ENCODE data around the gene FNBP1L.

Gene FNBP1L

GRCh38 chr1:93499533-93499932, 51.6 kb downstream of the FNBP1L start:
- H3K36me3 ChIP-seq (ENCODE audit: control insufficient read depth in 2 of 2, insufficient read depth in 1 of 2, low read length in 2 of 2), result no peaks in the 10 kb centered on the region
- H3K4me1 ChIP-seq (ENCODE audit: control insufficient read depth, insufficient read depth, low read length), result peaks cover 2% of the 10 kb centered on the region; the same call in 1 of the 2 replicates
- no peak for TF ChIP-seq GLIS2 (tag by site-specific recombination; IDR thresholded peaks at IDR 0.05)
- TF ChIP-seq ATF2 (tag by site-specific recombination; IDR thresholded peaks at IDR 0.05; ENCODE audit: low read depth), result no peak
- TF ChIP-seq ELK4 (IDR thresholded peaks at IDR 0.05; ENCODE audit: borderline replicate concordance, low read depth, low read length), result no peak
- no peak overlapping the region for H3K27ac ChIP-seq (ENCODE audit: extremely low read depth, low read depth, low read length)
- no peak overlapping the region for H3K4me3 ChIP-seq (ENCODE audit: low read depth, low read length)
- H3K9me3 ChIP-seq (ENCODE audit: control insufficient read depth, insufficient read depth, low read depth, low read length), result no peaks in the 10 kb centered on the region
- ChIA-PET CTCF (interaction anchor here (1.2 kb wide), 1 partner anchor 195 kb away, joined by 3 read pairs; no protein-coding TSS in a partner anchor), POLR2A (no interaction called here)

- peaks cover 2% of the 10 kb centered on the region; the same call in 1 of the 2 replicates for H3K4me1 ChIP-seq (ENCODE audit: control insufficient read depth, insufficient read depth, low read length)
- no peaks in the 10 kb centered on the region for H3K36me3 ChIP-seq (ENCODE audit: control insufficient read depth in 2 of 2, insufficient read depth in 1 of 2, low read length in 2 of 2)
- CTCF ChIA-PET, result interaction anchor here (1.2 kb wide), 1 partner anchor 196 kb away, joined by 3 read pairs; no protein-coding TSS in a partner anchor
- H3K9me3 ChIP-seq (ENCODE audit: control insufficient read depth, insufficient read depth, low read depth, low read length), result no peaks in the 10 kb centered on the region
- H3K4me3 ChIP-seq (ENCODE audit: low read depth, low read length), result no peak overlapping the region
- H3K27ac ChIP-seq (ENCODE audit: extremely low read depth, low read depth, low read length), result no peak overlapping the region
- POLR2A ChIA-PET, result no interaction called here
- TF ChIP-seq ZNF157 (tag by site-specific recombination; IDR thresholded peaks at IDR 0.05) (no peak), ZXDB (tag by site-specific recombination; IDR thresholded peaks at IDR 0.05) (no peak), BCL11A (tag by site-specific recombination; IDR thresholded peaks at IDR 0.05; ENCODE audit: low read depth) (no peak), ZNF677 (tag by site-specific recombination; IDR thresholded peaks at IDR 0.05) (no peak), ZNF248 (tag by site-specific recombination; IDR thresholded peaks at IDR 0.05) (no peak), ZNF514 (tag by site-specific recombination; IDR thresholded peaks at IDR 0.05) (no peak), KLF1 (tag by site-specific recombination; IDR thresholded peaks at IDR 0.05) (no peak), ZBTB7A (tag by site-specific recombination; IDR thresholded peaks at IDR 0.05; ENCODE audit: low read depth) (no peak), ZNF692 (tag by site-specific recombination; IDR thresholded peaks at IDR 0.05) (no peak), PRDM1 (tag by site-specific recombination; IDR thresholded peaks at IDR 0.05) (no peak), ZNF169 (tag by site-specific recombination; IDR thresholded peaks at IDR 0.05) (no peak), ZNF423 (tag by site-specific recombination; IDR thresholded peaks at IDR 0.05) (no peak), ZSCAN30 (tag by site-specific recombination; IDR thresholded peaks at IDR 0.05) (no peak)
These were observed 52.4 kb downstream of the FNBP1L start for GRCh38 chr1:93500275-93500674.

GRCh38 chr1:93501399-93501798, 53.5 kb downstream of the FNBP1L start:
- POLR2A ChIA-PET, result no interaction called here
- CTCF ChIA-PET, result no interaction called here
- TF ChIP-seq REST (tag by site-specific recombination; IDR thresholded peaks at IDR 0.05), result no peak
- 0 out of 2 replicates have a peak, but pooled peaks have one; percentile 24 for TF ChIP-seq KLF1 (tag by site-specific recombination; IDR thresholded peaks at IDR 0.05)
- TF ChIP-seq ZNF292 (tag by site-specific recombination; IDR thresholded peaks at IDR 0.05; ENCODE audit: borderline replicate concordance, low read depth), result no peak

More at GRCh38 chr1:93501399-93501798, 53.5 kb downstream of the FNBP1L start:
- no peak overlapping the region for H3K27ac ChIP-seq (ENCODE audit: extremely low read depth, low read depth, low read length)
- H3K36me3 ChIP-seq (ENCODE audit: control insufficient read depth in 2 of 2, insufficient read depth in 1 of 2, low read length in 2 of 2), result no peaks in the 10 kb centered on the region
- no peak overlapping the region for H3K4me3 ChIP-seq (ENCODE audit: low read depth, low read length)
- no peaks in the 10 kb centered on the region for H3K9me3 ChIP-seq (ENCODE audit: control insufficient read depth, insufficient read depth, low read depth, low read length)
- peaks cover 2% of the 10 kb centered on the region; the same call in 1 of the 2 replicates for H3K4me1 ChIP-seq (ENCODE audit: control insufficient read depth, insufficient read depth, low read length)
